ENCODE data around the gene PCYT2.

The PCYT2 gene

DNA sequence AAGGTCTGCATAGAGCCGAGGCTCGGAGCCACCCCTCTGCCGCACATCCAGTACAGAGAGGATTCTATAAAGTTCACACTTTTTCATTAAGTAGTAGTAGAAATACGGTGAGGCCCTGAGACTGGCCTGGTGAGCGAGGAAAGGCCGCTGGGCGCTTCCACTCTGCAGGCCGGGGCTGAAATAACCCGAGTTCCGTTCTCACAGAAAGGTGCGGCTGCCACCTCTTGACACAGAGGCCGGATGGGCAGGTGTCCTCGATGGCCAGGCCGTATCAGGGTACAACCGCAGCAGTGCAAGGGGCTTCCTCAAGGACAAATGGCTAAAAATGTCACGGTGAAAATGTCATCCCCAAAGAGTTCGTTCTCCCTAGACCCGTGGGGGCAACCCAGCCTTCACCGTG, 770 bp upstream of the PCYT2 start:
- DNase-seq = no peak

DNA sequence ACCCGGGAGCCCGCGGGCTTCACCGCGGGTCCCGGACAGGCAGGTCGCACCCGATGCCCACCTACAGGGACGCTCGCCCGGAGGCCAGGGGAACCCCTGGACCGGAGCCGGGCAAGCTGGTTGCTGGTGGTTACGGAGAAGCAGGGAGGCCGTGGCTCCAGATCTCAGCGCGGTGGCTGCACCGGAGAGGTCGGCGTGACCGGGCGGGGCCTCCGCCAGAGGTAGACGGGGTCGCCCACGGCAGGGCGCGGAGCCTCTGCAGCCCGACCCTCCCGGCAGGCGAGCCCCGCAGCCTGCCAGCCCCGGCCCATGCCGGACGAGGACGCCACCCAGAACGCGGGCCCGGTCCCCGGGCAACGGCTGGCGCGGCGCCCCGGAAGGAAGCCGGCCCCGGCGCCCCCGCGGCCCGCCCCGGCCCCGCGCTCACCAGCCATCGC, 341 bp downstream of the PCYT2 start:
- DNase-seq = no peak

DNA sequence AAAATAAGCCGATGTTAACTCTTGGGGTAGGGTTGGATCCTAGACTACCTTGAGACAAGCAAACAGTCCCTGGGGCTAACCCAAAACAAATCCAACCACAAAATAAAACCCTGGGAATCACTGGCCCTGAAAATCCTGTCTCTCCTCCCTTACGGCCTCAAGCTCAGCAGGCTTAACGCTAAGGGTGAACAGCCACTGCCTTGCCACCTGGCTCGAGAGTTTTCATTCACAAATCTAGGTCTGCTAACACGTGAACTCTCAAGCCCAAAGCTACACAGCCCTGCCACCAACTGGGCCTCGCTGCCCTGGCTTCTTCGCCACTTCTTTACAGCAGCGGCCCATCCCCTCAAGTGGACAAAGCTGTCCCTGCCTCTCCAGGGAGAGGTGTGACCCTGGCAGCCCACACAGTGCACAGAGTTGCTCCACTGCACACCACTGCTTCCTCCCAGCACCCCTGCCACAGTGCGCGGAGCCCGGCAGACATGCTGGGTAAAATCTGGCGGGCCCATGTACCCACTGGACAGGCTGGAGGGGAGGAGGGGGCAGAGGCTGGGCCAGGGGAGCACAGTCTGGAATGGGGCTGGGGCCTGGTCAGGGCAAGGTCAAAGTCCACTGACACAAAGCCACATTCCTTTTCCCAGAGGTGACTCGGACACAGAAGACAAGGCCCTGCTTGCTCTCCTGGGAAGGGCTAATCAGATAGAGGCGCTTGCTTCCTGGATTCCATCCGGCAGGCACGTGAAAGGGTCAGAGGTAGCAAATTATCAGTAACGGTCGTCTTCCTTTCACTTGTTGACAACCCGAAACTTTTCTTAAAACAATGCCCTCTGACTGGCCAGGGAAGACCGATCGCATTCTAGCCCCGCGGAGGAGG, 996 bp downstream of the PCYT2 start:
- no peak for DNase-seq

DNA sequence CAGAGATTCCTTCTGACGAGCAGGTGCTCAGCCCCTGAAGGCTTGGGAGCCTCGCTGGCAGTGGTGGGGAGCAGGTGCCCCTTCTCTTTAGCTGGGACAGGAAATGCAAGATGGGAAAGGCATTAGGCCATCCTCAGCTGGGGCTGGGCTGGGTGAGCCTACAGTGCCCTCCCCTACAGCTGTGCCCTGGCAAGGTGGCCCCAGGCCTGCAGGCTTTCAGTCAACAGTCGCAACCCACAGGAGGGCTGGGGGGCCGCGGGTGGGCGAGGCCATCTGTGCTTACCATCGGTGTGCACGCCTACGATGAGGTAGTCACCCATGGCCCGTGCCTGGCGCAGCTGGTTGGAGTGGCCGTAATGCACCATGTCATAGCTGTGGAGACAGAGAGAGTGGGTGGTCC, 2.0 kb downstream of the PCYT2 start:
- no peak for DNase-seq

DNA sequence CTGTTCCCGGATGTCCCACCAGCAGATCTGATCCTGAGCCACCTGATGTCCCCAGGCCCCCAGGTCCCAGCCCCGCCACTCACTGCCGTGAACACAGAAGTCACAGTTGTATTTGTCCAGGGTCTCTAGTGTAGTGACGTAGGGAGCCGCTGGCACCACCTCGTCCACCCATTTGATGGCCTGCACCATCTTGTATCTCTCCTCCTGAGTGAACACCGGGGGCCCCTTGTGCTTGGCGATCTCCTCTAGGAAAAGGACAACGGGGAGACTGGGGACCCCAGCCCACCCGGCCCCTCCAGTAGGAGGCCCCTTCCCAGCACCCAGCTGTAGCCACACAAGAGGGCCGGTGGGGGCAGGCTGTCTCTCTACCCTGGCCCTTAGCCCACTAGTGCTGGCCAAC, 2.4 kb downstream of the PCYT2 start:
- DNase-seq = no peak

DNA sequence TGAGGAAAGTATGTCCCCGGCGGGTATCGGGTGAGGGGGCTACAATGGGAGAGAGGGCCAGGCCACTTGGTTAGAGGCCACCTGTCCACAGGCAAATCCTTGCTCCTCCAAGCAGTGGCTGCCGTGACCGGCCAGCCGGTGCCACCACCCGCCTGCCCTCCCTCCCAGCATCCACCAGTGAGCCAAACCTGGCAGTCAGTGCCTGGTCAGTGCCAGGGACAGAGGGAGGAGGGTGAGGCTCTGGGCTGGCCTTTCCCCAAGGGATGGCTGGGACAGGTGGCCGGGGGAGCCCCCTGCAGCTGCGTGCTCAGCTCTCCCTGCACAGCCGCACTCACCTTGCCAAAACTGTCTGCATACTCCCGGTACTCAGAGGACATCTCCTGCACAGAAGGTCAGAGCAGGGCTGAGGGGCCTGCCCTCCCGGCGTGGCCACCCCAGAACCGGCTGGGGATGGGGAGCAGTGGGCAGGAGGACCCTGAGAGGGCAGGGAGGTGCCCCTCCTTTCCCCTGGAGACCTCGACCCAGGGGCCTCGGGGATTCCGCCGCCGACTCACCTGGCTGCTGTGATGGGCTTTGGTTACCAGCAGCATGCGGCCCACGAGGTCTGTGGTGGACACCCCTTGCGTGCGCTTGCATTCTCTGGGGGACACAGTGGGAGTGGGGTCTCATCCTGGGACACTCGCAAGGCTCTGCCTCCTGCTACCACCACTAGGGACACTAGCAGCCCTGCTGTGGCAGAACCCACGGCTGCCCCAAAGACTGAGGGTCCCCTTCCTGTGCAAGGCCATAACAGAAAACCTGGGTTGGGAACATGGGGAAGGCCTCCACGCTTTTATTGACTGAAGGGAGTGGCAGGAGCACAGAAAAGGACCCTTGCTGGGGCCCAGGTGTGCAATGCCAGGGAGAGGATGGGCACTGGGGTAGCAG, 3.7 kb downstream of the PCYT2 start:
- DNase-seq = no peak

DNA sequence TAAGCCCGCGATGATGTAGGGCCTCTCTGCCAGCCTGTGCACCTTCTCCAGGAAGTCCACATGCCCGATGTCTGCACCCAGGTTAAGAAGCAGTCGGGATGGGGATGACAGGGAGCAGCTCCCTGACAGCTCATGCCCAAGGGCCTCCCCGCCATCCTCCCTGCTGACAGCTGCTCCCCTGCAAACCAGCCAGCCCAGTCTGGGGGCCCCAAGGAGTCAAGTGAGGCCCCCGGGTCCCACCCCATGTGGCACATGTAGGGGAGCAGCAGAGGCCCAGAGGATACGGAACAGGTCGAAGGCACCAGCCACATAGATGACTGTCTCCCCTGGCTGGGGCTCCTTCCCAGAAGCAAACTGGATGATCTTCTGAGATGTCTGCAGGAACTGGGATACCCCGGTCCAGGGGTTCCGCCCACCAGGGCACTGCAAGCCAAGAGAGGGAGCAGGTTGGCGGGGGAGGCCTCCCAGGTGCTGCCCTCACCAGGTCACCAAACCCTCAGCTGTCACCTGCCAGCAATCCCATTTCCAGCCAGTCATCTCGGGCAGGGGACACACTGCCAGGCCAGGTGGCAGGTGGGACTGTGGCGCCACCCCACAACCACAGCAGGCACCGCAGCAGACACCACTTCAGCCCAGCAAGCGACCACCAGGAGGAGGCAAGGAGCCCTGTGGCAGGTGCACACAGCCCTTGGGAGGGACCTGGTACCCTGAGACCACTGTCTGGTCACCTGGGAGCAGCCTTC, 4.6 kb downstream of the PCYT2 start:
- DNase-seq = no peak

DNA sequence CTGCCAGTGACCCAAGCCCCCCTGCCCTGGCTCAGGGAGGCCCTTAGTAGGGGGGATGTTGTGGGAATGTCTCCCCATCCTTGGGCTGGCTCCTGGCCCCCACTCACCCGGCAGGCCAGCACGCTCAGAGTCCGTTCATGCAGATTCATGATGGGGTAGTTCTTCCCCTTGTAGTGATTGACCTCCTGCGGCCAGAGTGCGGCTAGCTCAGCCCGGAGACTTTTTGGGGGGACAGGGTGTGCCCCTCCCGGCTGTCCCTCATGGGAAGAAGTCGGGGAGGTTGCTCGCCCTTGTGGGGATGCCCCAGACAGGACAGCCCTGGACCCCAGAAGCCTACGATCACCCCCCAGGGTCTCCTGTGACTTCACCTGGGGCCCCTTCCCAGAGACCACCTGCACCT, 5.2 kb downstream of the PCYT2 start:
- DNase-seq = no peak

DNA sequence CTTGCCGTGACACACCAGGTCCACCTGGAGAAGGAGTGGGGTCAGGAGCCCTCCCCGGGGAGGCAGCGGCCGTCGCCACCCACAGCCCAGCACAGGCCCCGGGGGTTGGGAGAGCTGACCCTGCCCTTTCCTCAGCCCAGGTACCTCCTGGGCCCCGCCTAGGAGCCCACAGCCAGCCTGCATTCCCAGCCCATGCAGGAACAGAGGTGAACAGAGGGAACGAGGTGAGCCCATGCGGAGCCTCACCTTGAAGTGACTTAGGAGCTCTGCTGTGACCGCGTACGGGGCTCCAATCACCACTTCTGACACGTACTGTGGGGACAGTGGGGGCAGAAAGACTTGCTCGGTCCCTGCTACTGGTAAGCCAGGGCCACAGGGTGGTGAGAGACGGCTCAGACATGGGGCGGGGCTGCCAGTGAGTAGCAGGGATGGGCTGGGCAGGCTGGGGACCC, 5.7 kb downstream of the PCYT2 start:
- no peak for DNase-seq

DNA sequence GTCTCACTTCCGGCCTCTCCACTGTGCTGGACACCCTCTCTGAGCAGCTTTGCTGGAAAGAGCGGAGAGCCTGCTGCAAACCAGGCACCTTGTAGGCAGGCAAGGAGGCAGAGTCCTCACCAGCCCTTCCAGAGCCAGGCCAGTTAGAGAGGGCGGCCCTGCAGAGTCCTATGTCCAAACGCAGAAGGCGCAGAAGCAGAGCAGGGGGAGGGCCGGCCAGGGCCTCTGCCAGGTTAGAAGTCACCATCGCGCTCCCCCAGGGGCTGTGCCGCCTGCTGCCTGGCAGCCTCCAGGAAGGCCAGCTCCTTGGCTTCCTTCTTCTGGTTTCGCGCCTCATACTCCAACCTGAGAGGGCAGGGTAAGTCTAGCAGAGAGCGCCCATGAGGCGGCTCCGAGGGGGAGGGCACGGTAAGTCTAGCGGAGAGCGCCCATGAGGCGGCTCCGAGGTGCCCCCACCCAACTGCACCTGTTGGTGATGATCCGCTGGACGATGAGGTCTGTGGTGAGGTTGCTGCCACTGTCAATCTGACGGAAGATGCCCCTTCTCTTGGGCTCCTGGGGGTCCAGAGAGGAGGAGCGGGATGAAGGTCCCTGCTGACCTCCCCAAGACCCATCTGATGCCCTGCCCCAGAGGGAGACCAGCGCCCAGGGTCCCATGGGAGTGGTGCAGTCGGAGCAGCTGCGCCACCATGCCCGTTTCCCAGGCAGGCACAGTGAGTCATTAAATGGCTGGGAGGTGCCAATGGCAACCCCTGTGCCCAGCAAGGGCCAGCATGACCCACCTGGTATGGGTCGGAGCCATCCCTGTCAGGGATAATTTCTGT, 6.4 kb downstream of the PCYT2 start:
- no peak for DNase-seq

DNA sequence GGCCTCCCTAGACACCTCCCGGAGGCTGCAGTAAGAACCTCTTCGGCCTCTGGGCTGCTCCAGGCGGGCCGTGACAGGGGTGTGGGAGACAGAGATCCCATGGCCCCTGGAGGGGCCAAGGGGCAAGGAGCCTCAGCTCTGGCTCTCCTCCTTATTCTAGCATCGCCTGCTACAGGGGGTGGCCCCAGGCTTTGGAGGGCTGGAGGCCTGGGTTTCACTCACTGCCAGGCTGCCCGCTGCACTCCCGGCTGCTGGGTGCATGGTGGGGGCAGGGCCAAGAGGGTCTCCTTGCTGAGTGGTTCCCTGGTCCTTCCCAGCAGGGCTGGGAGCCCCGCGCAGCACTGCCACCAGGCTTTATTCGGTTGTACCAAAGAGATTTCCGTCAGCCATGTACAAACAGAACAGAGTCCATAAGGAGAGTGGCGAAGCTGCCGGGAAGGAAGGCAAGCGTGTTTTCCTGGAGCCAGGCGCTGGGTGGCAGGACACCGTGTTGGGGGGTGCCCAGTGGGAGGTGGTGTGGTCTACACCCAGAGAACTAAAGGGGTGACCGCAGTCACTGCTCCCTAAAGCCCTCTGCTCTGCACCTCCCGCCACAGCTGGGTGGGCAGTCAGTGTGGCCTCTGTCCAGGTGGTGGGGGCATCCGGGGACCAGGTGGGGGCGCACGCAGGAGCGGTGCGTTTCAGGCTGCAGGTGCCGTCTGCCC, 7.2 kb downstream of the PCYT2 start:
- no peak for DNase-seq

DNA sequence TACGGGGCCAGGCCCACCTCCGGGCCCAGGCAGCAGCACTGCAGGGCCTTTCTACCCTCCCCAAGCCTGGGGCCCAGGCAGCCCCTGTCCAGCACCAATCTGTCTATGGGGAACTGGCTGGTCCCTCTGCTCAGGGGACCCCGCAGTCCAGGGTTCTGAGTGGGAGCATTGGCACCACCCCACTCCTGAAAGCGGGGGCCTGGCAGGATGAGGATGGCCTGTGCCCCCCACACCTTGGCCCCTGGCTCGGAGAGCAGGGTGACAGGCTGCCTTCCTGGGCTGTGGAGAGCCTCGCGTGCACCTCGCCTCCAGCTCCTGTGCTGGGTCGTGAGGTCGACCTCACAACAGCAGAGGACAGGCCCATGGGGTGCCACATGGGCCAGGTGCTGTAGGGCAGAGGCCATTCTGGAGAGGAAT, 7.8 kb downstream of the PCYT2 start:
- no peak for DNase-seq

DNA sequence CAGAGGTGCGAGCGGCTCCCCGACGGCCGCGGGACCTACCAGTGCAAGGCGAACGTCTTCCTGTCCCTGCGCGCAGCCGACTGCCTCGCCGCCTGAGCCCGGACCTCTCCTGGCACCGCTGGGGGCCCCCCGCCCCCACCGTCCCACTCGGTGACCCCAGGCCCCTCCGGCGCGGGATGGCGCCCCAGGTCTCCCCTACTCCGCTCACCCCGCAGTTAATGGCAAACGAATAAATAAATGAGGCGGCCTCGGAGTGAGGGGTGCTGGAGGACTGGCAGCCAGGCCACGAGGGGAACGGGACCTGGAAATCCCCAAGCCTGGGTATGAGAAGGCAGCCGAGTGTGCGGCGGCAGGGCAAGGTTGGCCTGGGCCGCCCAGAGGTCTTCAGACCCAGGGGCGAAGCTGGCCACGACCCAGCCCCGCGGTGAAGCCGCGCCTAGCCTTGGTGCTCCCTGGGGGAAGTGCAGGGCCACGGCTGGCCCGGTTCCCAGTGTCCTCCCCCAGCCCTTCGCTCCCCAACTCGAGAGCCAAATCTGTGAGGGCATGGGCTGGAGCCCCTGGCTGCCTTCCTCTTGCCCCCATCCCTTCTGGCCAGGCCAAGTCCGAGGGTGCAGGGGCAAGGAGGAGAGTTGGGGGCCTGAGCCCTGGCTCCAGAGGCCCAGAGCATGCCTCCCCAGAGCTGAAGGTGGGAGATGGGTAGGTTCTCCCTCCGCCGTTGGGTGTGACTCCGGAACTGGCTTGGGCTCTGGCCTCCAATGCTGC, 8.4 kb downstream of the PCYT2 start:
- DNase-seq = no peak

DNA sequence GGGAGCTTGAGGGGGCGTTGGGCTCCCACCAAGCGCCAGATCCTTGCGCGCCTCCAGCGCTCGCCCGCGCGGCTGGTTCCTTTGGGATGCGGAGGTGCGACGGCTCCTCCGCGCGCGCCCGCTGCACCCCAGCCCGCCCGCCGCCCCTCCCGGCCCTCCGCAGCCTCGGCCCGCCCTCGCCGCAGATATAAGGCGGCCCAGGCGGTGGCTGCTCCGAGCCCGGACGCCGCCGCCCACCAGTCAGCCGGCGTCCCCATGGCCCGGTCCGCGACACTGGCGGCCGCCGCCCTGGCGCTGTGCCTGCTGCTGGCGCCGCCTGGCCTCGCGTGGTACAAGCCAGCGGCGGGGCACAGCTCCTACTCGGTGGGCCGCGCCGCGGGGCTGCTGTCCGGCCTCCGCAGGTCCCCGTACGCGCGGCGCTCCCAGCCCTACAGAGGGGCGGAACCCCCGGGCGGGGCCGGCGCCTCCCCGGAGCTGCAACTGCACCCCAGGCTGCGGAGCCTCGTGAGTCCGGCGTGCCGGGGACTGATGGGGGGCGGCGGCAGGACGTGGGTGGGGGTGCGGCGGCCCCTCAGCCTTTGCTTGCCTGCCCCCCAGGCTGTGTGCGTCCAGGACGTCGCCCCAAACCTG, 9.1 kb downstream of the PCYT2 start, which contains the start of gene NPB:
Gene NPB, plus strand, starts transcription at position 216 of the 630 bp plus-strand sequence. Its CDS starts 40 bp downstream, at position 256.
- DNase-seq = no peak

DNA sequence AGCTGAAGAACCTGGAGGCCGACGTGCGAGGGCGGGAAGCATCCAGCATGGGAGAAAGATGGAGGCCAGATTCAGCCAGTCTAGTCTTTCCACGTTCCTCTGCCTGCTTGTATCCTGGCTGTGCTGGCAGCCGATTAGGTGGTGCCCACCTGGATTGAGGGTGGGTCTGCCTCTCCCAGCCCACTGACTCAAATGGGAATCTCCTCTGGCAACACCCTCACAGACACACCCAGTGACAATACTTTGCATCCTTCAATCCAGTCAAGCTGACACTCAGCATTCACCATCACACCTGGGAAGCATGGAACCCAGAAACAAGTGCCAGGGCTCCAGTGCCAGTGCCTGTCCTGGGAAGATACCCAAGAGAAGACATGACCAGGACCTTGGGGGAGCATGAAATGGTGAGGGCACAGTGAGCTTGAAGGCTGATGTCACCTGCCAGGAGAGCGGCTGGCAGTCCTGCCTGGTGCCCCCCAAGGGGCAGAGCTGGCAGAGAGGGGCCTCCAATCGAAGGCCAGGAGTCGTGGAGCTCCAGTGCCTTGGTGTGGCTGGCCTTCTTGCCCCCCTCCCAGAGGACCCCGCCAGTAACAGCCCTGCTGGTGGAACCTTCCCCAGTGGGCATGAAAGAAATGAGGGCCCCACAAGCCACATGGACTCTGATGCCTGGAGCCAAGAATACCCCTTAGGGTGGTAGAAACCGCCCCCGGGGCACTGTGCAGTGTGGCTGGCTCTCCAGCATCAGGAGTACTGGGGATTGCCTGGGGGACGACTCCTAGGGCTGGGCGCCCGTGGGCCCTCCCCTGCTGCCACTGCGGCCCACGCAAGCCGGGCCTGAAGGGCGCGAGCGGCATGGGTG, 9.8 kb downstream of the PCYT2 start:
- no peak for DNase-seq

DNA sequence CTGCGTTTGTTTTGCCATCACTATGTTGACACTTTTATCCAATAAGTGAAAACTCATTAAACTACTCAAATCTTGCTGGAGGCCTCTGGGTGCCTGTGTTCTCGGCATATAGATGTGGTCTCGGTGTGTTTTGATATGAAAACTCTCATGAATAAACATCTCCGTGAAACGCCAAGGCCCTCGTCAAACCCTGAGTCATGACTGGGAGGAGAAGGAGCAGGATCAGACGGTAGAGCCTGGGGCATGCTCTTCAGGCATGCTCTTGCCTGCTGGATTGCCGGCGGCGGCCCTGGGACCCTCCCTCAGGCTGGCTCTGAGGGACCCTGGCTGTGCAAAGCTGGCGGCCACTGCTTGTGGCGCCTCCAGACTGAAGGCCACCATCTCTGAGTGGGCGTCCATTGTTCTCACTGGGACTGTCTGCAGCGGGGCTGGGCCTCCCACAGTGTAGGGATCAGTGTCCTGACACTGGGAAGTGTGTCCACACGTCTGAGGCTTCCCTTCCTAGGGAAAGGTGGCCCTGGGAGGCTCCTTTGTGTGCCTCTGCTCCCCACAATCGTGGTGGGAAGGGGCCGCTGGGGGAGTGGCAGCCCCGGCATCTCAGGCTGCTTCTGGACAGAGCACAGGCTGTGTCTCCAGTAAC, 10.9 kb downstream of the PCYT2 start:
- DNase-seq = no peak

DNA sequence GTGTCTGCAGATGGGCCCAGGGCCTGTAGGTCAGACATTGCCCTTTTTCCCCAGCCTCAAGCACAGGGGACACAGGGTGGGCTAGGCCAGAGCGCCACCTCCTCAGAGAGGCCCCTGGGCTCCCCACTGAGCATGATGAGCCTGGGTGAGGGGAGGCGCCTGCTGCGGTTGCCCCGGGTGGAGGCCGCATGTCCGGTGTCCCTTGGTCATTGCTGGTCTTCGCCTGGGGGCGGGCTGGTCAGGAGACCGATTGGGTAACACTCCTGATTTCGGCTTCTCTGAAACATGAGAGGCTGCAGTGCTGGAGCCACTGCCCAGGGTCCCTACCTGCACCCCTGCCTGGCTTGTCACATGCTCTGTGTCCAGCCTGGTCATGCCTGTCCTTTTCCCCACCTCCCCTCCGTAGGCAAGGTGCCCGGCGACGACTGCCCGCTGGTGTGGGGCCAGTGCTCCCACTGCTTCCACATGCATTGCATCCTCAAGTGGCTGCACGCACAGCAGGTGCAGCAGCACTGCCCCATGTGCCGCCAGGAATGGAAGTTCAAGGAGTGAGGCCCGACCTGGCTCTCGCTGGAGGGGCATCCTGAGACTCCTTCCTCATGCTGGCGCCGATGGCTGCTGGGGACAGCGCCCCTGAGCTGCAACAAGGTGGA, 11.6 kb downstream of the PCYT2 start:
- no peak for DNase-seq

DNA sequence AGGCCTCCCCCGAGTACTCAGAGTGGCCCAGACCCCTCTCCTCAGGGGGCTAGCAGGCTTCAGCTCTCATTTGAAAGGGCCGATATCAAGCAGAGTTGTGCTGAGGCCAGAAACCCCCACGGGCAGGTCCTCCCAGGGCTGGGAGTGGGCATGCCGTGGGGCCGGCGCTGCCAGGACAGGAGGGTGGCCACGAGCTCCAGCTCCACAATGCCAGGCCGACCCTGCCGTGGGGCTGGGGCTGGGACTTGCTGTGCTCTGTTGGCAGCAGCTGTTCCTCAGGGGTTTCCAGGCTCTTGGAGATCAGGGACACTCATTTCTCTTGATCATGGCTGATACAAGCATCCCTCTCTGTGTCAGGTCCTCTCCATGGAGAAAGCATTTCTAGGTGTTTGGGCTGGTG, 12.3 kb downstream of the PCYT2 start:
- no peak for DNase-seq
